Dendritic cell treated with granulocyte-macrophage colony-stimulating factor and Interleukin-4, amounts not matched to agents 40 ng/mL and 50 ng/mL, for 4 days (primary cell): ENCODE results near the gene OPA3.
A peak's percentile ranks its signal among the peaks of the same experiment; 100 is the strongest.

ENCODE experiments used
- H3K27ac Mint-ChIP-seq: one replicate; pipeline ENCODE4 v1.8.0; 2022; ENCODE audit warnings: mild to moderate bottlenecking, mixed read lengths
- H3K27me3 Mint-ChIP-seq: one replicate; pipeline ENCODE4 v1.8.0; 2022; ENCODE audit warnings: mild to moderate bottlenecking, mixed read lengths
- H3K36me3 Mint-ChIP-seq: one replicate; pipeline ENCODE4 v1.8.0; 2022; ENCODE audit warnings: low read depth, mixed read lengths
- H3K4me1 Mint-ChIP-seq: one replicate; pipeline ENCODE4 v1.8.0; 2022; ENCODE audit warnings: low read depth, mixed read lengths
- H3K4me3 Mint-ChIP-seq: one replicate; pipeline ENCODE4 v1.8.0; 2022; ENCODE audit warnings: mild to moderate bottlenecking, moderate library complexity, mixed read lengths
- H3K9me3 Mint-ChIP-seq: one replicate; pipeline ENCODE4 v1.8.0; 2022; ENCODE audit warnings: mixed read lengths
- intact Hi-C: fragments of 100-400 bp; cut with micrococcal nuclease; formaldehyde crosslinking; loops from one replicate; pipeline ENCODE4 v1.15.0; 2022

The OPA3 gene

DNA sequence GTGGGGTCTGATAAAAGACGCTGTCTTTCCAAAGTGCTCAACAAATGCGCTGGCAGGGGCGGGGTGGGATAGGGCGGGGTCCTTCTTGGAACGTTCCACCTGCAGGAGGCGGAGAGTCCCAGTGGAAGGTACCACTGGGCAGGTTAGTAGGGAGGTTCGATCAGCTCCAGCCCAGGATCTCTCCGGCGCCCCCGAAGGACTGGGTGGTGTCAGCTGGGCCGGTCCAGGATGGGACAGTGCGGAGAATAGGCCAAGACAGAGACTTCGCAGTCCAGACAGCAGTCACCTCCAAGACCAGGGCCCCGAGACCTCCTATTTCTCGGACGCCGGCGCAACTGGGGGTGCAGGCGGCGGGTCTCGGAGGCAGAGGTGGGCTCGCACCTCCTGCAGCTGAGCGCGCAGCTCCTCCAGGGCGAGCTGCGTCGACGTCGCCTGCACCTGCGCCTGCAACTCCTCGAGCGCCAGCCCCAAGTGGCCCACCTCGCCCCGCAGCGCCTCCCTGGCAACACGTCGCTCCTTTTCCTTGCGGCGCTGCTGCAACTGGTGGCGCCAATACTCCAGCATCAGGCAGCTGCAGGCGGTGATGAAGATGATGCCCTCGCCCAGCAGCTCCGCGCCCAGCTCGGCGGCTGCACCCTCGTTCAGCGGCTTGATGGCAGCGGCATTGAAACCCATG lies 55.7 kb downstream of the OPA3 start:
- H3K4me1 Mint-ChIP-seq: peaks cover 43% of the 10 kb centered on the region
- intact Hi-C loops: loop anchor here (10.0 kb wide), 1 partner anchor 116 kb away; no protein-coding TSS in a partner anchor
- no peak overlapping the region for H3K4me3 Mint-ChIP-seq
- H3K36me3 Mint-ChIP-seq: peaks cover 48% of the 10 kb centered on the region
- H3K9me3 Mint-ChIP-seq: peaks cover 9% of the 10 kb centered on the region
- peaks cover 8% of the 10 kb centered on the region for H3K27me3 Mint-ChIP-seq
- H3K27ac Mint-ChIP-seq: no peak overlapping the region

DNA sequence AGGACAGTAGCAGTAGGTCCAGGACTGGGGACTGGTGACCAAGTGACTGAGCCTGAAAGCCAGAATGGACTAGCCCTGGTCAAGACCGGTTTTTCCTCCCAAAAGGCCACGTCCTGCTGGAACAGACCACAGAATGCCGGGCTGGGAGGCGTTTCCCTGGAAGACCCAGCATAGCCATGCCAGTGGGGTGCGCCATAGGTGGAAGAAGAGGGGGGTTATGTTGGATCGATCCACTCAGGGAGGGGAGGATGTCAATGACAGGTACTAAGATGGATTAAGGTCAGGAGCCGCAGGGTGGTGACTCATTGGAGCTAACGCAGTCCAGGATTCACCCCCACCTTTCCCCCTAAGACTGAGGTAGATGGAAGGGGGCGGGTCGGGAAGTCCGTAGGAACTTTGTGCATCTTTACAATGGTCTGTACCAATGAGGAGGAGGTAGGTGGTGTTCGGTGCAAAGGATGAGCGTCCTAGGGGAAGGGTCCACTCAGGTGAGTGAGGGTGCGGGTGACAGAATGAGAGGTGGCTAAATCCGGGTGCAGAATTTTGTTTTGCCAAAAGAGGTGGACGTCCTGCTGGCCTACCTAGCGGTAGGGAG lies 56.4 kb downstream of the OPA3 start:
- Mint-ChIP-seq H3K9me3 (peaks cover 9% of the 10 kb centered on the region), H3K4me3 (no peak overlapping the region), H3K4me1 (peaks cover 50% of the 10 kb centered on the region), H3K36me3 (peaks cover 54% of the 10 kb centered on the region), H3K27ac (peak overlapping the region; percentile 4), H3K27me3 (peaks cover 8% of the 10 kb centered on the region)
- intact Hi-C loops: loop anchor here (10.0 kb wide), 1 partner anchor 117 kb away; no protein-coding TSS in a partner anchor

DNA sequence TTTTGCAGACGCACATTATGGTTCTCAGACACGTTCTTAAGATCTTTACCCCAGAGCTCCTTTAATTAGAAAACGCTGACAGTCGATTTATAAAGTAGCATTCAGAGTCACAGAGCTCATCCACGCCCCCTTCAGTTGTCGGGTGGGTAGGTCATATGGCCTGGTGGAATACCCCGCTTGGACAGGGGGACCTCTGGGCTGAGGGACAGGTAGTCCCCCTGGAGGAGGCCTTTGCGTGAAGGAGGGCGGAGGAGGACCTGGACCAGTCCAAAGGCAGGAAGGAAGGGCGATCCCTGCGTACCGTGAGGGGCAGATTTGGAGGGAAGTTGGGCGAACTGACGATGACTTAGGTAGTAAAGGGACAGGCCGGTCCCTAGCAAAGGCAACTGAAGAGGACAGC lies 56.9 kb downstream of the OPA3 start:
- no peak overlapping the region for H3K4me3 Mint-ChIP-seq
- H3K27me3 Mint-ChIP-seq: peaks cover 8% of the 10 kb centered on the region

DNA sequence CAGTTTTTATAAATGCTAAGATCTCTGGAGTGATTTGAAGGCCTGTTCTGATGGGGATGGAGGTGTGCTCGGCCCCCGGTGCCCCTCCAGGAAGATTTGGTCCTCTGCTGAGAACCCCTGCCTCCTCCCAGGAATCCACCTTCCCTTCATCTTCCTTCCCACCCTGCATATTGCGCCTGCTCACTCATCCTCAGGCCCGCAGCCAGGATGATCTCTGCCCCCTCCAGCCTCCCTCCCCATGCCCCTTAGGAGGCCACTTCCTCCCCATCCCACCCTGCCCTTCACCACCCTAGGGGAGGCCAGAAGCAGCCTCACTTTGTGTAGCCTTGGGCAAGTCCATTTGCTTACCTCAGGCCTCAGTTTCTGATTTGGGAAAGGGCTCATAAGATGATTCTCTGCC lies 57.6 kb downstream of the OPA3 start:
- peaks cover 67% of the 10 kb centered on the region for H3K36me3 Mint-ChIP-seq
- H3K9me3 Mint-ChIP-seq: peaks cover 8% of the 10 kb centered on the region
- H3K27ac Mint-ChIP-seq: no peak overlapping the region
- no peak overlapping the region for H3K4me3 Mint-ChIP-seq
- H3K4me1 Mint-ChIP-seq: peaks cover 58% of the 10 kb centered on the region
- intact Hi-C loops: loop anchor here (10.0 kb wide), 1 partner anchor 118 kb away; no protein-coding TSS in a partner anchor
- peaks cover 8% of the 10 kb centered on the region for H3K27me3 Mint-ChIP-seq

More for the DNA sequence above, 56.9 kb downstream of the OPA3 start:
- Mint-ChIP-seq H3K27ac (peak overlapping the region; percentile 4), H3K36me3 (peaks cover 59% of the 10 kb centered on the region), H3K9me3 (peaks cover 9% of the 10 kb centered on the region), H3K4me1 (peaks cover 51% of the 10 kb centered on the region)
- intact Hi-C loops: loop anchor here (10.0 kb wide), 1 partner anchor 117 kb away; no protein-coding TSS in a partner anchor

DNA sequence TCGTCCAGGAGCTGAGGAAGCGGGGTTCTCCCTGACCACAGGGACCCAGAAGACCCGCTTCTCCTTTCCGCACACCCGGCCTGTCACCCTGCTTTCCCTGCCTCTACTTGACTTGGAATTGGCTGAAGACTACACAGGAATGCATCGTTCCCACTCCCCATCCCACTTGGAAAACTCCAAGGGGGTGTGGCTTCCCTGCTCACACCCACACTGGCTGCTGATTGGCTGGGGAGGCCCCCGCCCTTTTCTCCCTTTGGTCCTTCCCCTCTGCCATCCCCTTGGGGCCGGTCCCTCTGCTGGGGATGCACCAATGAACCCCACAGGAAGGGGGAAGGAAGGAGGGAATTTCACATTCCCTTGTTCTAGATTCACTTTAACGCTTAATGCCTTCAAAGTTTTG lies 58.5 kb downstream of the OPA3 start:
- intact Hi-C loops: loop anchor here (10.0 kb wide), 1 partner anchor 119 kb away; no protein-coding TSS in a partner anchor
- Mint-ChIP-seq H3K27me3 (peaks cover 8% of the 10 kb centered on the region), H3K27ac (no peak overlapping the region), H3K4me1 (peaks cover 67% of the 10 kb centered on the region), H3K4me3 (no peak overlapping the region), H3K36me3 (peaks cover 75% of the 10 kb centered on the region), H3K9me3 (no peaks in the 10 kb centered on the region)

DNA sequence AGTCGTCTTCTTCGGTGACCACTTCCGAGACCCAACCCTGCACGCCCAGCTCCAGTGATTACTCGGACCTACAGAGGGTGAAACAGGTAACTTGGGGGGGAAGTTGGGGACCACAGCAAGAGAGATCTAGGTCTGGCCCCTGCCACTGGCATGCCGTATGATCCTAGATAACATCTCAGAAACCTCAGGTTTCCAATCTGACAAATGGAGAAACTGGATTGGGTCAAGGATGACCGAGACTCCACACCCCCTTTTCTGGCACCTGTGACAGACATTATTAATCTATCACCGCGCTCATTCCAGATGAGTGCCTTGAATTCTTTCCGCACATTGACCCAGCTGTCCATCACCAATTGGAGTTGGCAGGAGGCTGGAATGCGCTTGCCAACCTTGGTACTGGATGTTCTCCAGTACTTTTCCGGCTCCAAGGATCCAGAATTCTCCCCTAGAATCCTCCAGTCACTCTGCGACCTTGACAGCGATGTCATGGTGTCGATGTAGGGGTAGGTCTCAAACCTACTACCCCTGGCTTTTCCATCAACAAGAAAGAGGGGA lies 60.0 kb downstream of the OPA3 start:
- intact Hi-C loops: loop anchor here (5.0 to 10.0 kb wide), 2 partner anchors 33 to 120 kb away; no protein-coding TSS in a partner anchor
- peaks cover 90% of the 10 kb centered on the region for H3K36me3 Mint-ChIP-seq
- peaks cover 81% of the 10 kb centered on the region for H3K4me1 Mint-ChIP-seq
- H3K27me3 Mint-ChIP-seq: peaks cover 8% of the 10 kb centered on the region
- no peak overlapping the region for H3K27ac Mint-ChIP-seq
- no peaks in the 10 kb centered on the region for H3K9me3 Mint-ChIP-seq
- no peak overlapping the region for H3K4me3 Mint-ChIP-seq

DNA sequence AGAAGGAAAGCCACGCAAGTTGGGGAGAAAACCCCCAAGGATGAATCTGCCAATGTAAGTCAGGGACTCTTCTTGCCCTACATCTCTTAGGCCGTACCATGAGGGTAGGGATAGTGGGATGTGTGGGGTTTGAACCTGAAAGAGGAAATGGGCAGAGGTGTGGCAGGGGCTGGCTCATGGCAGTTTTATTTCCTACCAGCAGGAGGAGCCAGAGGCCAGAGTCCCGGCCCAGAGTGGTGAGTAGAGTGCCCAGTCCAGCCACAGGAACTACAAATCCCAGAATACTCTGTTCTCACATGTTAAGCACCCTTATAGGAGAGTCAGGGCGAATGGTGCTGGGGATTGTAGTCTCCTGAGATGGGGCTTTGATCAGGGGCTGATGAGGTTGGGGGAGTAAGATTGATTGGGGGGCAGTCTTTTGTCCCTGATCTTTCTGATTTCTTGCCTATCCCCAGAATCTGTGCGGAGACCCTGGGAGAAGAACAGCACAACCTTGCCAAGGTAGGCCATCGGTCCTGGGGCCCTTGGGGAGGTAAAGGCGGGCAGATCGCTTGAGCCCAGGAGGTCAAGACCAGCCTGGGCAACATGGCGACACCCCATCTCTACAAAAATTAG lies 60.9 kb downstream of the OPA3 start:
- Mint-ChIP-seq H3K36me3 (peaks cover 99% of the 10 kb centered on the region), H3K4me1 (peaks cover 76% of the 10 kb centered on the region), H3K27ac (peak overlapping the region; percentile 47), H3K4me3 (no peak overlapping the region), H3K27me3 (peaks cover 8% of the 10 kb centered on the region), H3K9me3 (no peaks in the 10 kb centered on the region)
- intact Hi-C loops: loop anchor here (1.0 to 10.0 kb wide), 4 partner anchors 8 to 121 kb away; no protein-coding TSS in a partner anchor

DNA sequence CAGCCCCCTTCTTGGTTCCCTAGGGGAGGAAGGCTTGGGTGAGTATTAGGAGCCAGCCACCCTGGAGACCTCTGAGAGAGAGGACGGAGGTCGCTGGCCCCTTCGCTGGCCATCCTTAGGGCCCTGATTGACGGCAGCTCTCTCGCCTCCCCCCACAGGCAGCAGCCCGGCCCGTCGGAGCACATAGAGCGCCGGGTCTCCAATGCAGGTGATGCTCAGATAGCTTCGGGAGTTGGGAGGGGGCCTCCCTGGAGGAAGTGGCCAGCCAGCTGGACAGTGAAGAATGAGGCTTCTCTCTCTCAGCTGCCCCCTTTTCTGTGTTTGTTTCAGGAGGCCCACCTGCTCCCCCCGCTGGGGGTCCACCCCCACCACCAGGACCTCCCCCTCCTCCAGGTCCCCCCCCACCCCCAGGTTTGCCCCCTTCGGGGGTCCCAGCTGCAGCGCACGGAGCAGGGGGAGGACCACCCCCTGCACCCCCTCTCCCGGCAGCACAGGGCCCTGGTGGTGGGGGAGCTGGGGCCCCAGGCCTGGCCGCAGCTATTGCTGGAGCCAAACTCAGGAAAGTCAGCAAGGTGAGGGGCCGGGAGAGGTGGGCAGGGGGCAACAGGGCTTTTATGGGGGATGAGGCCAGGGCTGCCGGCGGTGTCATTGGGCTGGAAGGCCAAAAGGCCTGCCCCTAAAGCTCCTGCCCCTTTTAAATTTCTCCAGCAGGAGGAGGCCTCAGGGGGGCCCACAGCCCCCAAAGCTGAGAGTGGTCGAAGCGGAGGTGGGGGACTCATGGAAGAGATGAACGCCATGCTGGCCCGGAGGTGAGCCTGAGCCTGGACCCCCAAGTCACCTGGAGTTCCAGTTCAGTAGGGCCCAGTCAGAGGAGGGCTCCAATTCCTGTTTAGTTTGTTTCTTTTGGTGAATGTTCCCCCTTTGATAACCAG lies 62.3 kb downstream of the OPA3 start:
- Mint-ChIP-seq H3K36me3 (peaks cover 100% of the 10 kb centered on the region), H3K27ac (peak overlapping the region; percentile 63)
- intact Hi-C loops: loop anchor here (2.0 to 10.0 kb wide), 3 partner anchors 13 to 123 kb away; no protein-coding TSS in a partner anchor

DNA sequence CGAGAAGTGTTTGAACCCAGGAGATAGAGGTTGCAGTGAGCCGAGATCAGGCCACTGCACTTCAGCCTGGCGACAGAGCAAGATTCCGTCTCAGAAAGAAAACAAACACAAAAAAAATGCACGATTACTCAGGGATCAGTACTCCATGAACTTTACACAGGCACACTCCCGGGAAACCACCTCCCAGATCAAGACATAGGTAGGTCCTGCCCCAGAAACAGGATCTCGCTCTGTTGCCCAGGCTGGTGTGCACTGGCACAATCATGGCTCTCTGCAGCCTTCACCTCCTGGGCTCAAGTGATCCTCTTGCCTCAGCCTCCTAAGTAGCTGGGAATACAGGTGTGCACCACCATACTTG lies 66.2 kb downstream of the OPA3 start:
- Mint-ChIP-seq H3K4me1 (peaks cover 85% of the 10 kb centered on the region), H3K27ac (peak overlapping the region; percentile 20), H3K9me3 (no peaks in the 10 kb centered on the region), H3K4me3 (no peak overlapping the region), H3K36me3 (peaks cover 95% of the 10 kb centered on the region), H3K27me3 (no peaks in the 10 kb centered on the region)
- intact Hi-C loops: no loop called here

More for the DNA sequence above, 62.3 kb downstream of the OPA3 start:
- H3K4me1 Mint-ChIP-seq: peaks cover 75% of the 10 kb centered on the region
- no peak overlapping the region for H3K4me3 Mint-ChIP-seq
- H3K9me3 Mint-ChIP-seq: no peaks in the 10 kb centered on the region
- H3K27me3 Mint-ChIP-seq: no peaks in the 10 kb centered on the region

DNA sequence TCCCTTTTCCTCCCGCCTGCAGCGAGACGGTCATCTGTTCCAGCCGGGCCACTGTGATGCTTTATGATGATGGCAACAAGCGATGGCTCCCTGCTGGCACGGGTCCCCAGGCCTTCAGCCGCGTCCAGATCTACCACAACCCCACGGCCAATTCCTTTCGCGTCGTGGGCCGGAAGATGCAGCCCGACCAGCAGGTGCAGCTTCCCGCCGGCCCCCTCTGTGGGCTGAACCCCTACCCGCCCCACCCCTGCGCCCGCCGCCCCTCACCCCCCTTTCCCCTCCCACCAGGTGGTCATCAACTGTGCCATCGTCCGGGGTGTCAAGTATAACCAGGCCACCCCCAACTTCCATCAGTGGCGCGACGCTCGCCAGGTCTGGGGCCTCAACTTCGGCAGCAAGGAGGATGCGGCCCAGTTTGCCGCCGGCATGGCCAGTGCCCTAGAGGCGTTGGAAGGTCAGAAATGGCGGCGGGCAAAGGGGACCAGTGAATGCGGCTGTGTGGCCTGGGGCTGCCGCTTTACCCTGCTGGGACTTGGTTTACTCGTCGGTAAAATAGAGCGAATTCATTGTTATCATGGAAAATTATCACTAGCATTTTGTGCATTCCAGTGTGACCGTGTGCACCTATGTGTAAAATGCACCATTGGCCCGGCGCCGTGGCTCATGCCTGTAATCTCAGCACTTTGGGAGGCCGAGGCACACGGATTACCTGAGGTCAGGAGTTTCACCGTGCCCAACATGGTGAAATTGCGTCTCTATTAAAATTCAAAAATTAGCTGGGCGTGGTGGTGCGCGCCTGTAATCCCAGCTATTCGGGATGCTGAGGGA lies 66.7 kb downstream of the OPA3 start:
- Mint-ChIP-seq H3K9me3 (no peaks in the 10 kb centered on the region), H3K27ac (peak overlapping the region; percentile 94), H3K27me3 (no peaks in the 10 kb centered on the region), H3K36me3 (peaks cover 95% of the 10 kb centered on the region), H3K4me1 (peaks cover 89% of the 10 kb centered on the region), H3K4me3 (peak overlapping the region; percentile 2)
- intact Hi-C loops: no loop called here

DNA sequence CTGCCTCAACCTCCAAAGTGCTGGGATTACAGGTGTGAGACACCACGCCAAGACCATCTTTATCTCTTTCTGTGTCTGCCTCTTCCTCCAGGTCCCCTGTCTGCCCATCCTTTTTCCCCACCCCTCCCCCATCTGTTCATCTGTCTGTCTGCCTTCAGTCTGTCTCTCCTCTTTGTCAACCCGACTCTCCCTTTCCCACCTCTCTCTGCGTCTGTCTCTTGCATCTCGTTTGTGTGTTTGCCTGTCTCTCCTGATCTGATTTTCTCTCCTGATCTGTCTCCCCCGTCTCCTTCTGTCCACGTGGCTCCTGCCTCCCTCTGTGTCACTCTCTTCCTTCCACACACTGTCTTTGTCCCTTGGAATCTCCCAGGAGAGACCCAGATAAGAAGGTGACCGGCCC lies 67.4 kb downstream of the OPA3 start:
- Mint-ChIP-seq H3K4me3 (peak overlapping the region; percentile 2), H3K36me3 (peaks cover 95% of the 10 kb centered on the region), H3K27ac (peak overlapping the region; percentile 94), H3K27me3 (no peaks in the 10 kb centered on the region), H3K4me1 (peaks cover 90% of the 10 kb centered on the region), H3K9me3 (no peaks in the 10 kb centered on the region)
- intact Hi-C loops: no loop called here

DNA sequence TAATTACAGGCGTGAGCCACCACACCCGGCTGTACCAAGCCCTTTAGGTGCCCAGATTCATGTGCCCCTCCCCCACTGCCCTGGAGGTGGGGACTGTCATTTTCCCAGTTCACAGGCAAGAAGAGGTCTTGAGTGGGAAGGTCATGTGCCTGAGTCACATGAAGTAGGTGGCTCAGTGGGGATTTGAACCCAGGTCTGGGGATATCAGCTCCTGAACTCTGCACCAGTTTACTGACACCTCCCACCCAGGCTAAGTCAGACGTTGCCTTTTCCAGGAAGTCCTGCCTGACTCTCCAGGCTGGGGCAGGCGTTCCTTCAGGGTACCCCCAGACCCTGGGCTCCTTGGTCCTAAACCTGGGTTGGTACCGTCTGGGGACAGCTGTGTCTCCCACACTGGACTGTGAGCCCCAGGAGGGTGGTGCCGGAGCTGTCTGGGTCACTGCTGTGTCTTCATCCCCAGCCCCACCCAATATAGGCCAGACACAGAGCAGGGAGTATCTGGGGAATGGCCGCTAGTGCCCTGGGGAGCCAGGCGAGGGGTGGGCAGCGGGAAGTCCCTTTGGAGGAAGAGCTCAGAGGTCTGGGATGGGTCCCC lies 68.7 kb downstream of the OPA3 start:
- peak overlapping the region; percentile 76 for H3K4me3 Mint-ChIP-seq
- H3K27me3 Mint-ChIP-seq: no peaks in the 10 kb centered on the region
- peaks cover 90% of the 10 kb centered on the region for H3K4me1 Mint-ChIP-seq
- H3K27ac Mint-ChIP-seq: peak overlapping the region; percentile 94
- no peaks in the 10 kb centered on the region for H3K9me3 Mint-ChIP-seq
- peaks cover 92% of the 10 kb centered on the region for H3K36me3 Mint-ChIP-seq
- intact Hi-C loops: loop anchor here (1.0 kb wide), 1 partner anchor 7 kb away; no protein-coding TSS in a partner anchor
